ENCODE data around the gene NRCAM.
A peak's percentile ranks its signal among the peaks of the same experiment; 100 is the strongest.

Gene NRCAM

GRCh38 chr7:108335269-108335918, 120.8 kb downstream of the NRCAM start:
- peak in 1 of 2 experiments; percentile 3 for DNase-seq

GRCh38 chr7:108332937-108333336, 123.3 kb downstream of the NRCAM start:
- no peak for DNase-seq

- DNase-seq = no peak
Observed at GRCh38 chr7:108331971-108332370, 124.3 kb downstream of the NRCAM start.

DNA sequence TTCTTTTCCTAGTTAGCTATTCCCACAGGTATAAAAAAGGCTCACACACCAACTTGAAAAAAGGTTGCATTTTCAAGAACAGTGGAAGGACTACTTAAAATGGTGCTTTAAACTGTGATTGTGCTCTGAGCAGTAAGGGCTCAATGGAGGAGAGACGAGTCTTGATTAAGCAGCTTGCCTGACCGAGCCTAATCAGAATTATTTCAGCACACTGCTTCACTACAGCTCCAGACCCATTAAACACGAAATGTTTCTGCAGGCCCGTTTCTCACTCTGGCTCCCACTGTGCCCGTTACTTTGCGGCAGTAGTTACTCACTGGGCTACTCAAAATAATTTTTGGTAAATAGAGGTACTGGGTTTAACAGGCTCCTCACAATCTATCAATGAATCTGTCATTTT, 126.0 kb downstream of the NRCAM start:
- DNase-seq = no peak

DNA sequence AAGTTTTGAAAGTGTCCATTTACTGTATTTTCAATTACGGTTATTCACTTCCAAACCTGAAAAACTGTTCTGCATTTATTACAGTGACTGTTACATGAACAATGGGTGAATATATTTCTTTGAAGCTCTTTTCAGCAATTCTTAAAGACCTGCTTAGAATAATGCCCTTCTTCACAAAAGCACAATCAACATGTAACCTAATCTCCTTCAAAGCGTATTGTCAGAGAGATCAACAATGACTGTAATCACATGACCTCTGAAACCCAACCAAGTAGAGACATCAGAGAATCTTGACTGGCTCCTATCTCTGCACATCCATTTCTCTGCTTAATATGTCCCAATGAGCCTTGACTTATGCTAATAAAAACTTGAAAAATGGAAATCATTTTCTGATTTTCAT, 126.7 kb downstream of the NRCAM start:
- no peak for DNase-seq

- no peak for DNase-seq
Observed at GRCh38 chr7:108328174-108328651, 128.0 kb downstream of the NRCAM start.

DNA sequence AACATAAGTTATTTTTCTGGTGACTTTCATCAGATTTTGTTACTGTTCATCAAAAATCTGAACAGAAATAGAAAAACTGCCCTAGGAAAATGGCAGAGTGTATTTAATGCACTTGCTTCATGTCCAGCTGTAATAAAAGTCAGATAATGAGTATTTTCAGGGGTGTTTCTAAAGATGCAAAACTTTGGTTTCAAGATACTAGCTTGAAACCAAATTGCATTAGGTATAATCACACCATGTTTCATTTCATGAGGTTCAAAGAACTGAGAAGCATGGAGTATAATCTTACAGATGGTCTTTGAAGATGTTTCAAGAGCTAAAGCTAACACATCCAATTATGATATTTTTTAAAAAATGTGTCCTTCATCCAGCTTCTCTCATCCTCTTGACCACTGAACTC, 128.9 kb downstream of the NRCAM start:
- no peak for DNase-seq

DNA sequence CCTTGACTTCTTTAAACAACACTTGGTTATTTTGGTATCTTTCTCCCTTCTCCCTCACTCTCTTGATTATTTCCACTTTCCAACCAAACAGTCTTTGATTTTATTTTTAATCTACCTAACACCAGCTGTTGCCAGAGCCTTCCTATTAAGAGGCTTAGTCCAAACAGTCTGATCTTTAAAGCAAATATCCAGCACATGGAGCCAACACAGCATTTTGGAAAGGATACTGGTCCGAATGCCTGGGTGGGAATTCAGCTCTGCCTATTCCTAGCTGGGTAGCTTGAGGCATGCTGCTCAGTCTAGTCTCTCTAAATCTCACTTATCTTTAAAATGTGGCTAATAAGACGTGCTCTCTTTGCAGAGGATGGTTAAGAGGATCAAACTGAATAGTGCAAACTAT, 129.3 kb downstream of the NRCAM start:
- no peak for DNase-seq

GRCh38 chr7:108324053-108325038, 131.9 kb downstream of the NRCAM start:
- DNase-seq = no peak

GRCh38 chr7:108322925-108323832, 133.1 kb downstream of the NRCAM start:
- DNase-seq = no peak

DNA sequence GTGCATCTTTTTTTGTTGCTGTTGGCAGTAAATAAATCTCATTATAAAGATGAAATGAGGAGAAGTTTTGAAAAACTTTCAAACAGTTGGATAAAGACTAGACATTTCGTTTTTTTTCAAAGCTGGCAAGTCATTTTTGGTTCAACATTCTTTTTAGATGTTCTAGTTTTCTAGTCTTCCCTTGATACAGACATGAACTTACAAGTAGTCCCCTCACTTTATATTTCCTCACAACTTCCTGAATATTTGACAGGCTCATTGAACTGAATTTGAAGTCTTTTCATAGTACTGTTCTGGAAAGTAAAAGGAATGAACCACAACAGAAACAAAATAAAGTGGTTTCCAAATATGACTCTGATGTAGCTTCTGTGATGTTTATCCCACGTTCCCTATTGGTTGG, 134.2 kb downstream of the NRCAM start:
- no peak for DNase-seq

- no peak for DNase-seq
Observed at GRCh38 chr7:108321359-108321758, 134.9 kb downstream of the NRCAM start.

- DNase-seq = no peak
Observed at GRCh38 chr7:108316708-108317107, 139.5 kb downstream of the NRCAM start.

GRCh38 chr7:108314551-108314950, 141.7 kb downstream of the NRCAM start:
- DNase-seq = no peak

- DNase-seq = no peak
Observed at GRCh38 chr7:108314049-108314448, 142.2 kb downstream of the NRCAM start.

DNA sequence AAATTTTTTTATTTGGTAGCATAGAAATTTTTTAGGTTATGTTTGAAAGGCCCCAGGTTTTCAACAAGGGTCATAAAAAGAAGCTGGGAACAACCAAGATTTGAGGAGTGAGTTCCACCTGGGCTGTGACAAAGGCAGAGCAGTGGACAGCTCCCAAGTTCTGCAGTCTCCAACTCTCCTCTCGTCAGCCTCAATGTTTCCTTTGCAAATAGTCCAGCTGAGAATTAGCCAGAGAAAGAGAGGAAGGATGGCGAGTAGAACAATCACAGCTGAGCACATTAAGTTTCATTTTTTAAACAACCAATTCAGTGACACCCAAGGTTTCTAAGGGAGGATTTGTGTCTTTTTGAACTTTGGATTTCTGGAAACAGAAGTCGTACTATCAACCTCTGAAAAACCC, 143.2 kb downstream of the NRCAM start:
- no peak for DNase-seq

- DNase-seq = no peak
Observed at GRCh38 chr7:108311446-108312168, 144.6 kb downstream of the NRCAM start.

- DNase-seq = no peak
Observed at GRCh38 chr7:108310351-108310750, 145.9 kb downstream of the NRCAM start.

- no peak for DNase-seq
Observed at GRCh38 chr7:108308903-108309302, 147.3 kb downstream of the NRCAM start.

- no peak for DNase-seq
Observed at GRCh38 chr7:108308276-108308675, 148.0 kb downstream of the NRCAM start.

DNA sequence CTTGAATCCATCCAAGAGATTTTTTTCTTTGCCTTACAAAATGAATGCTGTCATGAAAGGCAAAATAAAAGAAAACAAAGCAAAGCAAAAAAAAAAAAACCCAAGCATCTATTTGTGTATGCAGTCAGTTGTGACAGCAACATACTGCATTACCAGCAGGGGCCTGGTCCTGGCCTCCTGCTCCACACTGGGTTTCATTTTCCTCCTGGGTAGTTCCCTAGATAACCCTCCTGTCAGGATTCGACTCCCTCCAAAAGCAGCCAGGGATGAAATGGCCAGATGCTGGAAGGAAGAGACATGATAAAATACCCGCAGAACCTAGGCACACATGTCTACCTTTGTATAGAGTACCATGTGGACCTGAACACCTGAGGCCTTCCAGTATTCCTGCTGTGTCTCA, 148.6 kb downstream of the NRCAM start:
- no peak for DNase-seq

- DNase-seq = no peak
Observed at GRCh38 chr7:108307194-108307593, 149.0 kb downstream of the NRCAM start.

Measured in activated CD4-positive, alpha-beta T cell treated with anti-CD3 and anti-CD28 coated beads, Interleukin-2, amount 50 U/mL, for 48 hours (primary cell).